ENCODE results near the gene FERMT1.

Gene FERMT1

DNA sequence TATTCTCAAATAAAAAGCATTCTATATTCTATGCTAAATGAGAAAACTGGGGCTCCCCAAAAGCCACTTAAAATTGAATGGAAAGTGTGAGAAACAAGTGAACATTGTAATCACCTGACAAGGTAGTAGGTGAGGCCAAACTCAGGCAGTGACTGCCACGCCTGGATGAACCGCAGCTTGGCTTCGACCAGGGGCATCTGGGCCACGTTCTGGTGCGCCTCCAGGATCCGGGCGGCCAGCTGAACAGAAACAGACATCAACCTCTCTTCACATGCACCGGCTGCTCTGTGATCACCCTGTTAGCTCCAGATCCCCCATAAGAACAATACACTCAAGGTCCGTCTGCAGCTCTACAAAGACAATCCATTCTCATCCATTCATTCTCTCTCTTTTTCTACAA is 38.9 kb downstream of the FERMT1 start:
- no peak overlapping the region for H3K27ac ChIP-seq (replicated peaks)
- no peak for DNase-seq (ENCODE audit: low read depth in 1 of 2, low spot score in 1 of 2)
- no peak overlapping the region for H3K4me3 ChIP-seq (replicated peaks; ENCODE audit: insufficient read depth, low read length)
- H3K27me3 ChIP-seq (ENCODE audit: insufficient read depth, poor library complexity, severe bottlenecking), result peaks cover 3% of the 10 kb centered on the region
- TF ChIP-seq, protein P1, sequence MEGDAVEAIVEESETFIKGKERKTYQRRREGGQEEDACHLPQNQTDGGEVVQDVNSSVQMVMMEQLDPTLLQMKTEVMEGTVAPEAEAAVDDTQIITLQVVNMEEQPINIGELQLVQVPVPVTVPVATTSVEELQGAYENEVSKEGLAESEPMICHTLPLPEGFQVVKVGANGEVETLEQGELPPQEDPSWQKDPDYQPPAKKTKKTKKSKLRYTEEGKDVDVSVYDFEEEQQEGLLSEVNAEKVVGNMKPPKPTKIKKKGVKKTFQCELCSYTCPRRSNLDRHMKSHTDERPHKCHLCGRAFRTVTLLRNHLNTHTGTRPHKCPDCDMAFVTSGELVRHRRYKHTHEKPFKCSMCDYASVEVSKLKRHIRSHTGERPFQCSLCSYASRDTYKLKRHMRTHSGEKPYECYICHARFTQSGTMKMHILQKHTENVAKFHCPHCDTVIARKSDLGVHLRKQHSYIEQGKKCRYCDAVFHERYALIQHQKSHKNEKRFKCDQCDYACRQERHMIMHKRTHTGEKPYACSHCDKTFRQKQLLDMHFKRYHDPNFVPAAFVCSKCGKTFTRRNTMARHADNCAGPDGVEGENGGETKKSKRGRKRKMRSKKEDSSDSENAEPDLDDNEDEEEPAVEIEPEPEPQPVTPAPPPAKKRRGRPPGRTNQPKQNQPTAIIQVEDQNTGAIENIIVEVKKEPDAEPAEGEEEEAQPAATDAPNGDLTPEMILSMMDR (IDR thresholded peaks at IDR 0.05; ENCODE audit: insufficient read depth, low read length), result no peak
- TF ChIP-seq POLR2AphosphoS5 (IDR thresholded peaks at IDR 0.05; ENCODE audit: low read depth) (no peak), GABPA (IDR thresholded peaks at IDR 0.05; ENCODE audit: low read depth) (no peak)

DNA sequence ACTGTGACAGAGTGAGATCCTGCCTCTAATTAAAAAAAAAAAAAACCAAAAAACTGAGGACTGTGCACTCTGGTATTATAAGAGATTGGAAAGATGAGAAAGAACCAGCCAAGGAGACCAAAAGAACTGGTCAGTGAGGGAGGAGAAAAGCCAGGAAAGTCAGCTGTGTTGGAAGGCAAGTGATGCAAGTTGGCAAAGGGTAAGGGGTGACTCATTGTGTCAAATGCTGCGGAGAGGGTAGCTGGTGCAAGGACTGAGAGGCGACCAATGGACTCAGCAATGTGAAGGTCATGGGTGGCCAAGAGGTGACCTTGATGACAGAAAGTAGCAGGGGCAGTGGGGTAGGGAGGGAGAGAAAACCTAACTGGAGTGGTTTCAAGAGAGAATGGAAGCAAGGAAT is 41.6 kb downstream of the FERMT1 start:
- no peak for DNase-seq (ENCODE audit: low read depth in 1 of 2, low spot score in 1 of 2)
- TF ChIP-seq GABPA (IDR thresholded peaks at IDR 0.05; ENCODE audit: low read depth), result no peak
- TF ChIP-seq, protein P1 (IDR thresholded peaks at IDR 0.05; ENCODE audit: insufficient read depth, low read length), result no peak
- no peak for TF ChIP-seq SPI1 (IDR thresholded peaks at IDR 0.05; ENCODE audit: borderline replicate concordance, low read depth)
- TF ChIP-seq POLR2AphosphoS5 (IDR thresholded peaks at IDR 0.05; ENCODE audit: low read depth), result no peak
- TF ChIP-seq, protein P2, sequence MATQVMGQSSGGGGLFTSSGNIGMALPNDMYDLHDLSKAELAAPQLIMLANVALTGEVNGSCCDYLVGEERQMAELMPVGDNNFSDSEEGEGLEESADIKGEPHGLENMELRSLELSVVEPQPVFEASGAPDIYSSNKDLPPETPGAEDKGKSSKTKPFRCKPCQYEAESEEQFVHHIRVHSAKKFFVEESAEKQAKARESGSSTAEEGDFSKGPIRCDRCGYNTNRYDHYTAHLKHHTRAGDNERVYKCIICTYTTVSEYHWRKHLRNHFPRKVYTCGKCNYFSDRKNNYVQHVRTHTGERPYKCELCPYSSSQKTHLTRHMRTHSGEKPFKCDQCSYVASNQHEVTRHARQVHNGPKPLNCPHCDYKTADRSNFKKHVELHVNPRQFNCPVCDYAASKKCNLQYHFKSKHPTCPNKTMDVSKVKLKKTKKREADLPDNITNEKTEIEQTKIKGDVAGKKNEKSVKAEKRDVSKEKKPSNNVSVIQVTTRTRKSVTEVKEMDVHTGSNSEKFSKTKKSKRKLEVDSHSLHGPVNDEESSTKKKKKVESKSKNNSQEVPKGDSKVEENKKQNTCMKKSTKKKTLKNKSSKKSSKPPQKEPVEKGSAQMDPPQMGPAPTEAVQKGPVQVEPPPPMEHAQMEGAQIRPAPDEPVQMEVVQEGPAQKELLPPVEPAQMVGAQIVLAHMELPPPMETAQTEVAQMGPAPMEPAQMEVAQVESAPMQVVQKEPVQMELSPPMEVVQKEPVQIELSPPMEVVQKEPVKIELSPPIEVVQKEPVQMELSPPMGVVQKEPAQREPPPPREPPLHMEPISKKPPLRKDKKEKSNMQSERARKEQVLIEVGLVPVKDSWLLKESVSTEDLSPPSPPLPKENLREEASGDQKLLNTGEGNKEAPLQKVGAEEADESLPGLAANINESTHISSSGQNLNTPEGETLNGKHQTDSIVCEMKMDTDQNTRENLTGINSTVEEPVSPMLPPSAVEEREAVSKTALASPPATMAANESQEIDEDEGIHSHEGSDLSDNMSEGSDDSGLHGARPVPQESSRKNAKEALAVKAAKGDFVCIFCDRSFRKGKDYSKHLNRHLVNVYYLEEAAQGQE (IDR thresholded peaks at IDR 0.05; ENCODE audit: insufficient replicate concordance, low read depth), result no peak
- Histone ChIP-seq H3K4me3 (replicated peaks; ENCODE audit: insufficient read depth, low read length) (no peak overlapping the region), H3K27ac (replicated peaks) (no peak overlapping the region), H3K27me3 (ENCODE audit: insufficient read depth, poor library complexity, severe bottlenecking) (no peaks in the 10 kb centered on the region)

DNA sequence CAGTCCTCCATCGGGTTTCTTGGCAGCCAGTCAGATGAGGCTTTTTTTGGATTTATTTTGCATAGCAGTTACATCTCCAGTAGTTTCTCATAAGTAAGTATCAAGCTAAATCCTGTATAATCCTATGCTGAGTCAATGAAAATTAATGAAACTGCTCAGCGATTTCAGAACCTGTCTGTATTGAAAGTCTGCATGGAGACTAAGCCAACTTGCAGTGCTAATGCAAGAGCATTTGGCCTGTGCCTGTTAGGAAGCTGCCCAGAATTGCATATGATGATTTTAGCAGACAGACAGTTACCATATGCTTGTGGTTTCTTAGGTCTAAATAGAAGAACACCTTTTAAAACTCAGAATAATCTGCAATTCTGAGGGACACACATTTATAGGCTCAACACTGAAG is 43.8 kb downstream of the FERMT1 start:
- TF ChIP-seq POLR2AphosphoS5 (IDR thresholded peaks at IDR 0.05; ENCODE audit: low read depth) (no peak), SPI1 (IDR thresholded peaks at IDR 0.05; ENCODE audit: borderline replicate concordance, low read depth) (no peak), GABPA (IDR thresholded peaks at IDR 0.05; ENCODE audit: low read depth) (no peak)
- TF ChIP-seq, protein P1 (IDR thresholded peaks at IDR 0.05; ENCODE audit: insufficient read depth, low read length), result no peak
- TF ChIP-seq, protein P2 (IDR thresholded peaks at IDR 0.05; ENCODE audit: insufficient replicate concordance, low read depth), result no peak
- H3K4me3 ChIP-seq (replicated peaks; ENCODE audit: insufficient read depth, low read length), result no peak overlapping the region
- H3K27me3 ChIP-seq (ENCODE audit: insufficient read depth, poor library complexity, severe bottlenecking), result no peaks in the 10 kb centered on the region
- no peak for DNase-seq (ENCODE audit: low read depth in 1 of 2, low spot score in 1 of 2)
- H3K27ac ChIP-seq (replicated peaks), result no peak overlapping the region

All from HL-60 (cell line).